GM12878 (cell line): ENCODE results near the gene GCNT1. TPM values are rescaled to one million over a fixed set of nuclear protein-coding genes. Genes with fewer than 3 reads are reported as not detected.

Experiments used
- ATAC-seq: fragments of 200-7000 bp; cut with Tn5 transposase; 3 replicates; pipeline ENCODE4 v1.9.1; 2020; ENCODE audit warnings: mild to moderate bottlenecking, moderate library complexity
- BruUV-seq: library from RNA; stranded (reverse); fragments of 400-500 nt; replicated peaks from 2 replicates; lab custom pipeline; 2021; lab: Mats Ljungman, UMichigan
- CTCF ChIA-PET: fragments of 300-600 bp; sonication (Branson Sonifier 250); formaldehyde crosslinking; extraction: SDS; loops from one replicate; lab custom pipeline; 2021; ENCODE audit warnings: inconsistent platforms; lab: Yijun Ruan, JAX
- POLR2A ChIA-PET: fragments of 350-600 bp; formaldehyde crosslinking; extraction: SDS; loops from one replicate; lab custom pipeline; 2021; ENCODE audit warnings: inconsistent platforms; lab: Charles Lee
- RAD21 ChIA-PET: fragments of 300-600 bp; sonication (Branson Sonifier 250); formaldehyde crosslinking; loops from one replicate; lab custom pipeline; 2023; ENCODE audit warnings: antibody characterized with exemption; ENCODE audit not compliant: unreplicated experiment; lab: Charles Lee
- SMC1A ChIA-PET: fragments of 300-600 bp; sonication (Branson Sonifier 250); formaldehyde crosslinking; loops from one replicate; lab custom pipeline; 2023; ENCODE audit not compliant: unreplicated experiment, uncharacterized antibody; lab: Charles Lee
- DNase-seq: peaks from one replicate; pipeline ENCODE4 v3.0.0-alpha.2; 2011; ENCODE audit warnings: low read depth, low spot score
- FAIRE-seq: peaks from 3 replicates; lab custom pipeline; 2011; peaks lifted over from hg19 to GRCh38; lab: Jason Lieb, UNC
- H2AFZ ChIP-seq: 2 replicates; pipeline ENCODE4 v1.6.0; 2011; ENCODE audit warnings: low read depth, low read length, control low read depth; ENCODE audit not compliant: control insufficient read depth
- H3K27ac ChIP-seq: 2 replicates; pipeline ENCODE4 v1.5.1; 2011; ENCODE audit warnings: control low read depth; ENCODE audit not compliant: control insufficient read depth, insufficient read depth
- H3K27me3 ChIP-seq, 2 experiments: replicated peaks in 1 of 2; 2 replicates each; pipeline versions ENCODE4 v1.6.0 to v1.6.1; 2011; ENCODE audit warnings: low read length in 1 of 2; ENCODE audit not compliant: control insufficient read depth in 2 of 2, insufficient read depth in 2 of 2
- H3K36me3 ChIP-seq, 2 experiments: 2 replicates each; pipeline ENCODE4 v1.5.1; 2011; ENCODE audit warnings: low read length in 1 of 2; ENCODE audit not compliant: control insufficient read depth in 2 of 2, insufficient read depth in 2 of 2
- H3K4me1 ChIP-seq: 2 replicates; pipeline ENCODE4 v1.6.1; 2011; ENCODE audit warnings: mild to moderate bottlenecking, low read length, moderate library complexity, mixed read lengths; ENCODE audit not compliant: control insufficient read depth, insufficient read depth
- H3K4me2 ChIP-seq: 2 replicates; pipeline ENCODE4 v1.6.0; 2011; ENCODE audit warnings: control low read depth; ENCODE audit not compliant: control insufficient read depth, insufficient read depth
- H3K4me3 ChIP-seq: fragments of 200-600 bp; sonication (generic); 2 replicates; pipeline ENCODE4 v1.5.1; 2016
- H3K79me2 ChIP-seq: 2 replicates; pipeline ENCODE4 v1.6.0; 2011; ENCODE audit warnings: low read length; ENCODE audit not compliant: control insufficient read depth, insufficient read depth
- H3K9ac ChIP-seq: 2 replicates; pipeline ENCODE4 v1.8.0; 2011; ENCODE audit warnings: low read length, control low read depth, mixed read lengths; ENCODE audit not compliant: control insufficient read depth, insufficient read depth
- H3K9me3 ChIP-seq: replicated peaks from 3 replicates; pipeline ENCODE4 v1.5.1; 2011; ENCODE audit warnings: mild to moderate bottlenecking, low read length; ENCODE audit not compliant: control insufficient read depth, insufficient read depth
- H4K20me1 ChIP-seq: 2 replicates; pipeline ENCODE4 v1.6.0; 2011; ENCODE audit not compliant: control insufficient read depth, insufficient read depth
- CREB1 ChIP-seq: IDR thresholded peaks from 2 replicates; pipeline ENCODE4 v1.6.1; 2012; ENCODE audit warnings: low read depth, mild to moderate bottlenecking, inconsistent platforms
- CREM ChIP-seq: IDR thresholded peaks from 2 replicates; pipeline ENCODE4 v1.6.1; 2014; ENCODE audit warnings: antibody characterized with exemption, low read depth
- FOXK2 ChIP-seq: fragments of 450-650 bp; IDR thresholded peaks from 2 replicates; pipeline ENCODE4 v1.6.1; 2017; ENCODE audit warnings: mild to moderate bottlenecking, moderate library complexity
- NFYB ChIP-seq: IDR thresholded peaks from 2 replicates; pipeline ENCODE4 v1.6.1; 2011; ENCODE audit warnings: low read depth, mild to moderate bottlenecking, low read length, improper control_type of control experiment, moderate library complexity; ENCODE audit not compliant: insufficient read depth
- NRF1 ChIP-seq: conservative IDR thresholded peaks from 2 replicates; pipeline ENCODE4 v1.6.1; 2011; ENCODE audit warnings: mild to moderate bottlenecking, low read depth, low read length, improper control_type of control experiment
- RELA ChIP-seq: fragments of 450-650 bp; IDR thresholded peaks from 2 replicates; pipeline ENCODE4 v1.8.0; 2014; ENCODE audit warnings: borderline replicate concordance; ENCODE audit not compliant: partially characterized antibody
- TCF3 ChIP-seq: IDR thresholded peaks from 2 replicates; pipeline ENCODE4 v1.6.1; 2012; ENCODE audit warnings: low read depth, mild to moderate bottlenecking, low read length, borderline replicate concordance; ENCODE audit not compliant: insufficient read depth
- YBX1 ChIP-seq: fragments of 450-650 bp; IDR thresholded peaks from 2 replicates; pipeline ENCODE4 v1.6.1; 2016; ENCODE audit warnings: antibody characterized with exemption
- ZNF384 ChIP-seq: IDR thresholded peaks from 2 replicates; pipeline ENCODE4 v1.6.1; 2012; ENCODE audit warnings: low read depth, mild to moderate bottlenecking, low read length, improper control_type of control experiment, borderline replicate concordance
- WGBS: methylation state at CpG from one replicate; pipeline ENCODE4 v1.1.6; 2016; ENCODE audit warnings: low lambda C conversion rate; ENCODE audit not compliant: insufficient replicate concordance, insufficient coverage; ENCODE audit errors: missing lambda C conversion rate; 5-methylcytosine and 5-hydroxymethylcytosine counted together
- in situ Hi-C: fragments of 300-500 bp; cut with MboI; formaldehyde crosslinking; loops from 9 replicates; pipeline ENCODE4 v1.14.3; 2018; ENCODE audit warnings: mixed read lengths
- intact Hi-C: fragments of 100-400 bp; cut with micrococcal nuclease; formaldehyde crosslinking; loops from one replicate; pipeline ENCODE4 v1.14.2; 2022; ENCODE audit not compliant: unreplicated experiment
- polyA plus RNA-seq, 11 experiments: library from polyadenylated mRNA; depleted of rRNA in 4 of 11; unstranded in 6 of 11; stranded (reverse) in 5 of 11; fragments of >200 nt; fragmentation: Nextera tagmentation in 4 of 11; fragmentation: Illumina TruSeq in 1 of 11; extraction: Ambion mirVana in 4 of 11; extraction: Trizol in 1 of 11; gene quantifications; 1 replicate in 1 of 11; 2 replicates in 10 of 11; pipeline versions ENCODE4 v1.2.1 to v1.2.3, GENCODE V29; 2011 to 2016; ENCODE audit warnings: inconsistent platforms in 2 of 11, missing spikeins in 2 of 11, low read depth in 1 of 11
- total RNA-seq, 4 experiments: library from RNA; depleted of rRNA in 3 of 4; stranded (reverse); fragments of >200 nt in 3 of 4; fragmentation: Illumina TruSeq in 1 of 4; extraction: Trizol in 1 of 4; gene quantifications; 2 replicates each; pipeline versions ENCODE4 v1.2.1 to v1.2.3, GENCODE V29; 2013 to 2021
- TF ChIP-seq, protein P1 (sequence below): IDR thresholded peaks from 2 replicates; pipeline ENCODE4 v1.6.1; 2011; ENCODE audit warnings: borderline replicate concordance, low read depth, mild to moderate bottlenecking, moderate library complexity, mixed read lengths, low read length; ENCODE audit not compliant: insufficient read depth; ENCODE audit errors: extremely low read length
- TF ChIP-seq, protein P2 (sequence below): IDR thresholded peaks from 2 replicates; pipeline ENCODE4 v1.6.1; 2011; ENCODE audit warnings: borderline replicate concordance, low read depth, mild to moderate bottlenecking, moderate library complexity, low read length; ENCODE audit not compliant: insufficient read depth, poor library complexity, severe bottlenecking
- TF ChIP-seq, protein P3 (sequence below): IDR thresholded peaks from 2 replicates; pipeline ENCODE4 v1.6.1; 2012; ENCODE audit warnings: improper control_type of control experiment, low read depth, low read length; ENCODE audit not compliant: insufficient replicate concordance
- TF ChIP-seq, protein P4 (sequence below): IDR thresholded peaks from 2 replicates; pipeline ENCODE4 v1.6.1; 2012; ENCODE audit warnings: low read depth, low read length, improper control_type of control experiment

The GCNT1 gene
- total and polyA plus RNA-seq, 10 of the 15 experiments (the other 5 are each of a cell fraction or from before 2014, with no cell fraction given): 2.8 to 17.8 (median 7.1) TPM

DNA sequence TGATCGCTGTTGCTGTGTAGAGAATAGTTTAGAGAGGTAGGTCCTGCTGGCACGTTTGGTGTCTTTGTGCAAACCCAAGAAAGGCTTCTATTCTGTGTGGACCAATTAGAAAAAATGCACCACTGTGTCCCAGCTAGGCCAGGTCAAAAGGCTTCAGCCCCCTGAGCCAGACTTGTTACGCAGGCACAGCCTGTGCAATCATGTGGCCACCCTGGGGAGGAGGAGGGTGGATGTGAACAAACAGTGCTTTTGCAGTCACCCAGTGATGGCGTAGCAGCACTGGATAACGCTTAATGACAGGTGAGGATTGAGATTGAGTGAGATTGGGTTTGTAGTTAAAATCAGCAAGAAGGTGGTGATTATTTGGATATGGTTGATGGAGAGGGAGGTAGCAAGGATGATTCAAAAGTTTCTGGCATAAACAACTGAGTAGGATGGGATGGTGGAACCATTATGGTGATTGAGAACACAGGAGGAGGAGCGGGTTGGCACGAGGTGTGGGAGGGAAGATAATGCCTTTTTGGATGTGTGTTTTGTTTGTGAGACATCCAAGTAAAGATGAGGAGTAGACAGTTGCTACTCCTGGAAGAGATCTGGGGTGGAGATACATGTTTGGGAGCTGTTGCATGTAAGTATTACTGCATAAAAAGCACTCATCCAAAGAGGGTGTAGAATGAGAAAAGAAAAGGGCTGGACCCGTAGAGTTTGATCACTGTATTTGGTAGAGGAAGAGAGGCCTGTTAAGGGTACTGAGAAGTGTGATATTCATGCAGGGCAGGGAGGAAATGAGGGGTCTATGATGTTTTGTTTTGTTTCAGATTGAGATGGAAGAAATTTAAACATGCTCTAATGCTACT, 6.7 kb downstream of the GCNT1 start:
- Histone ChIP-seq H3K4me3 (no peak overlapping the region), H3K9me3 (no peaks in the 10 kb centered on the region), H2AFZ (no peak overlapping the region), H4K20me1 (no peaks in the 10 kb centered on the region), H3K9ac (no peak overlapping the region), H3K4me2 (no peak overlapping the region), H3K27ac (no peak overlapping the region), H3K4me1 (peaks cover 33% of the 10 kb centered on the region), H3K79me2 (peaks cover 8% of the 10 kb centered on the region), H3K36me3 (no peaks in the 10 kb centered on the region), H3K27me3 (no peaks in the 10 kb centered on the region)
- intact Hi-C loops: no loop called here
- in situ Hi-C loops: no loop called here
- no peak for DNase-seq
- WGBS: 82% methylated on average over 8 of the region's 8 CpGs
- ChIA-PET CTCF (interaction anchor here (0.6 kb wide), 1 partner anchor 186 kb away, joined by 3 read pairs; no protein-coding TSS in a partner anchor), SMC1A (no interaction called here), POLR2A (no interaction called here), RAD21 (no interaction called here)
- ATAC-seq: no peak
- TF ChIP-seq, protein P1, sequence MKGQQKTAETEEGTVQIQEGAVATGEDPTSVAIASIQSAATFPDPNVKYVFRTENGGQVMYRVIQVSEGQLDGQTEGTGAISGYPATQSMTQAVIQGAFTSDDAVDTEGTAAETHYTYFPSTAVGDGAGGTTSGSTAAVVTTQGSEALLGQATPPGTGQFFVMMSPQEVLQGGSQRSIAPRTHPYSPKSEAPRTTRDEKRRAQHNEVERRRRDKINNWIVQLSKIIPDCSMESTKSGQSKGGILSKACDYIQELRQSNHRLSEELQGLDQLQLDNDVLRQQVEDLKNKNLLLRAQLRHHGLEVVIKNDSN: no peak
- TF ChIP-seq CREM: no peak
- TF ChIP-seq, protein P2, sequence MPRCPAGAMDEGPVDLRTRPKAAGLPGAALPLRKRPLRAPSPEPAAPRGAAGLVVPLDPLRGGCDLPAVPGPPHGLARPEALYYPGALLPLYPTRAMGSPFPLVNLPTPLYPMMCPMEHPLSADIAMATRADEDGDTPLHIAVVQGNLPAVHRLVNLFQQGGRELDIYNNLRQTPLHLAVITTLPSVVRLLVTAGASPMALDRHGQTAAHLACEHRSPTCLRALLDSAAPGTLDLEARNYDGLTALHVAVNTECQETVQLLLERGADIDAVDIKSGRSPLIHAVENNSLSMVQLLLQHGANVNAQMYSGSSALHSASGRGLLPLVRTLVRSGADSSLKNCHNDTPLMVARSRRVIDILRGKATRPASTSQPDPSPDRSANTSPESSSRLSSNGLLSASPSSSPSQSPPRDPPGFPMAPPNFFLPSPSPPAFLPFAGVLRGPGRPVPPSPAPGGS: no peak
- no peak for TF ChIP-seq TCF3
- TF ChIP-seq CREB1: no peak
- TF ChIP-seq, protein P3, sequence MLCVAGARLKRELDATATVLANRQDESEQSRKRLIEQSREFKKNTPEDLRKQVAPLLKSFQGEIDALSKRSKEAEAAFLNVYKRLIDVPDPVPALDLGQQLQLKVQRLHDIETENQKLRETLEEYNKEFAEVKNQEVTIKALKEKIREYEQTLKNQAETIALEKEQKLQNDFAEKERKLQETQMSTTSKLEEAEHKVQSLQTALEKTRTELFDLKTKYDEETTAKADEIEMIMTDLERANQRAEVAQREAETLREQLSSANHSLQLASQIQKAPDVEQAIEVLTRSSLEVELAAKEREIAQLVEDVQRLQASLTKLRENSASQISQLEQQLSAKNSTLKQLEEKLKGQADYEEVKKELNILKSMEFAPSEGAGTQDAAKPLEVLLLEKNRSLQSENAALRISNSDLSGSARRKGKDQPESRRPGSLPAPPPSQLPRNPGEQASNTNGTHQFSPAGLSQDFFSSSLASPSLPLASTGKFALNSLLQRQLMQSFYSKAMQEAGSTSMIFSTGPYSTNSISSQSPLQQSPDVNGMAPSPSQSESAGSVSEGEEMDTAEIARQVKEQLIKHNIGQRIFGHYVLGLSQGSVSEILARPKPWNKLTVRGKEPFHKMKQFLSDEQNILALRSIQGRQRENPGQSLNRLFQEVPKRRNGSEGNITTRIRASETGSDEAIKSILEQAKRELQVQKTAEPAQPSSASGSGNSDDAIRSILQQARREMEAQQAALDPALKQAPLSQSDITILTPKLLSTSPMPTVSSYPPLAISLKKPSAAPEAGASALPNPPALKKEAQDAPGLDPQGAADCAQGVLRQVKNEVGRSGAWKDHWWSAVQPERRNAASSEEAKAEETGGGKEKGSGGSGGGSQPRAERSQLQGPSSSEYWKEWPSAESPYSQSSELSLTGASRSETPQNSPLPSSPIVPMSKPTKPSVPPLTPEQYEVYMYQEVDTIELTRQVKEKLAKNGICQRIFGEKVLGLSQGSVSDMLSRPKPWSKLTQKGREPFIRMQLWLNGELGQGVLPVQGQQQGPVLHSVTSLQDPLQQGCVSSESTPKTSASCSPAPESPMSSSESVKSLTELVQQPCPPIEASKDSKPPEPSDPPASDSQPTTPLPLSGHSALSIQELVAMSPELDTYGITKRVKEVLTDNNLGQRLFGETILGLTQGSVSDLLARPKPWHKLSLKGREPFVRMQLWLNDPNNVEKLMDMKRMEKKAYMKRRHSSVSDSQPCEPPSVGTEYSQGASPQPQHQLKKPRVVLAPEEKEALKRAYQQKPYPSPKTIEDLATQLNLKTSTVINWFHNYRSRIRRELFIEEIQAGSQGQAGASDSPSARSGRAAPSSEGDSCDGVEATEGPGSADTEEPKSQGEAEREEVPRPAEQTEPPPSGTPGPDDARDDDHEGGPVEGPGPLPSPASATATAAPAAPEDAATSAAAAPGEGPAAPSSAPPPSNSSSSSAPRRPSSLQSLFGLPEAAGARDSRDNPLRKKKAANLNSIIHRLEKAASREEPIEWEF: no peak
- no peak for TF ChIP-seq RELA
- no peak for TF ChIP-seq FOXK2
- TF ChIP-seq NFYB: no peak
- no peak for TF ChIP-seq NRF1
- TF ChIP-seq, protein P4, sequence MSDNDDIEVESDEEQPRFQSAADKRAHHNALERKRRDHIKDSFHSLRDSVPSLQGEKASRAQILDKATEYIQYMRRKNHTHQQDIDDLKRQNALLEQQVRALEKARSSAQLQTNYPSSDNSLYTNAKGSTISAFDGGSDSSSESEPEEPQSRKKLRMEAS: no peak
- no peak for TF ChIP-seq ZNF384
- no peak for TF ChIP-seq YBX1
- BruUV-seq: no TSS peak
- FAIRE-seq: no peak
